Activated T-cell treated with anti-CD3 and anti-CD28 coated beads, Interleukin-2, amount 50 U/mL, for 1 hour (primary cell): ENCODE data around the gene POMC.
"Not testable (repeated sequence)": the region's sequence is repeated elsewhere in the genome, so short reads cannot be mapped to it uniquely, and the experiment has no call there.

Experiments
- DNase-seq: peaks from one replicate; pipeline ENCODE4 v3.0.0-alpha.2; 2020

The POMC gene

DNA sequence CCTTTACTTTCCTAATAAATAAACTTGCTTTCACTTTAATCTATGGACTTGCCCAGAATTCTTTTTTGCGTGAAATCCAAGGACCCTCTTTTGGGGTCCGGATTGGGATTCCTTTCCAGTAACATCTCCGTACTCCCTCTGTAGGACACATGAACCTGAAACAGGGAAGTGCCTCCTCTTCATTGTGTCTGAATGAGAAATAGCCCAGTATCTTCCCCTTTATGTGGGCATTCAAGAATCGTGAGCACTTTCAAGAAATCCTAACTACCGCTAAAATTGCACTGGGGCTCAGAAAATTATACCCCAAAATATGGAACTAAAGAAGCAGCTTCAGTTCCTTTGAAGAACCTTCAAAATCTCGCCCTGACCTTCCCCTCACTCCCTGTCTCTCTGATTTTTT is 7.8 kb upstream of the POMC start:
- DNase-seq, result no peak

DNA sequence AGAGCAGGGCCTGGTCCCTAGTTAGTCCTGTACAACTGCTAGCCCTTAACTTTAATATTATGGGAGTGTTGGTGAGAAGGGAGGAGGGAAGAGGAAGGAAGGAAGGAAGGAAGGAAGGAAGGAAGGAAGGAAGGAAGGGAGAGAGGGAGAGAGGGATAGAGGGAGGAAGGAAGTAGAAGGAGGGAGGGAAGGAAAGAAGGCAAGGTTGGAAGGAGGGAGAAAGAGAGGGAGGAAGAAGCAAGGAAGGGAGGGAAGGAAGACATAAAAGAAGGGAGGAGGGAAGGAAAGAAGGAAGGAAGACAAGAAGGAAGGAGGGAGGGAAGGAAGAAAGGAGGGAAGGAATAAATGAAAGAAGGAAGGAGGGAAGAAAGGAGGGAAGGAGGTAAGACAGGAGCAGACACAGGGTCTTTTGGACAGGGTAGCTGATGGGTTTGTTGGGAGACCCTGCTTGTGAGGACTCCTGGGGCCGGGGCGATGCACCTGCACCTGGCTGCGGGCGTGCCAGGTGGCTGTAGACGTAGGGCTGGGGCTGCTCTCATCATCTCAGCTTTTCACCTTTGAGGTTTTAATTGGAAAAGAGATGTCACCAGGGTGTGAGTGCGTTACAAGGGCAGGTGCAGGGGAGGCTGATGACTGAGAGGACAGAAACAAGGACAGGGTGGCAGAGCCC is 5.9 kb upstream of the POMC start:
- DNase-seq, result no peak

DNA sequence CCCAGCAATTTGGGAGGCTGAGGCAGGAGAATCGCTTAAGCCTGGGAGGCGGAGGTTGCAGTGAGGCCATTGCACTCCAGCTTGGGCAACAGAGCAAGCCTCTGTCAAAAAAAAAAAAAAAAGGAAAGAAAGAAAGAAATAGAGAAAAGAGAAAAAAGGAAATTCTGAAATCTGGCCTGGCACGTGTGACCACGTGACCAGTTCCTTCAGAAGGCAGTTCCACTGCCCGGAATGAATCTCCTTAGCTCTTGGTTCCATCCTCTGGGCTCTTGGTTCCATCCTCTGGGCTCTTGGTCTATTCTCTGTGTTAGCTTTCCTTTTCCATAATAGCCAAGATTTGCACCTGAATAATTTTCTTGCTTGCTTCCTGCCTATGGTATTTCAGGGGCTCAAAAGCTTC is 5.3 kb upstream of the POMC start:
- DNase-seq, result no peak

DNA sequence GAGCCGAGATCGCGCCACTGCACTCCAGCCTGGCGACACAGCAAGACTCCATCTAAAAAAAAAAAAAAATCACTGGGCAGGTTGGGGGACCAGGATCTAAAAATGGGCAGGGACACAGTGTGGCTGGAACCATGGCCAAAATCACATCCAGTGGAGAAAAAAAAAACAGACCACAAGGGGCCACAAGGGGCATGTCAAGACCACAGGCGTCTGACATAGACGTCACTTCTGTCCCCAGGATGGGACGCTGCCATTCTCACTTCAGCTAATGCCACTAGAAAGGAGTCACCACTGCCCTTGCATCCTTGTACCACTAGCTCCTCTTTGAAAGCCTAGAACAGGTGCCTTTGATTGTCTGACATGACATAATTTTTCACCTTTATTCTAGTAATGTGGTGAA is 2.5 kb upstream of the POMC start:
- DNase-seq, result no peak

DNA sequence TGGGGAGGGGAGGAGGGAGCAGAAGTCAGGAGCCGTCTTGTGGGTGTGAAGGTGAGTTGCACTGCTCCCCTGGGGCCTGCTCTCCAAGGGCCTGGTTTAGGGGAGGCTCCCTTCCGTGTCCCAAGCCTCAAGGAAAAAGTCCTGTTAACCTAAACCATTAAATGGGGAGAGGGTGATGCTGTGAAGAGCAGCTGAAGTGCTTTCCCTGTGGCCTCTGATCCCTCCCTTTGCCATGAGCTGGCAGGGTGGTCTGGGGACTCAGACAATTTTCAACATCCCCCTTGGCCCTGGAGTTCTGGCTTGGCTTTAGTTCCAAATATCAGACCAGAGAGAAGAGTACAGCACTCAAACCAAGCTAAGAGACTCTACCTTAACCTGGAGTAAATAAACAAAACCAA is 692 bp upstream of the POMC start:
- no peak for DNase-seq

DNA sequence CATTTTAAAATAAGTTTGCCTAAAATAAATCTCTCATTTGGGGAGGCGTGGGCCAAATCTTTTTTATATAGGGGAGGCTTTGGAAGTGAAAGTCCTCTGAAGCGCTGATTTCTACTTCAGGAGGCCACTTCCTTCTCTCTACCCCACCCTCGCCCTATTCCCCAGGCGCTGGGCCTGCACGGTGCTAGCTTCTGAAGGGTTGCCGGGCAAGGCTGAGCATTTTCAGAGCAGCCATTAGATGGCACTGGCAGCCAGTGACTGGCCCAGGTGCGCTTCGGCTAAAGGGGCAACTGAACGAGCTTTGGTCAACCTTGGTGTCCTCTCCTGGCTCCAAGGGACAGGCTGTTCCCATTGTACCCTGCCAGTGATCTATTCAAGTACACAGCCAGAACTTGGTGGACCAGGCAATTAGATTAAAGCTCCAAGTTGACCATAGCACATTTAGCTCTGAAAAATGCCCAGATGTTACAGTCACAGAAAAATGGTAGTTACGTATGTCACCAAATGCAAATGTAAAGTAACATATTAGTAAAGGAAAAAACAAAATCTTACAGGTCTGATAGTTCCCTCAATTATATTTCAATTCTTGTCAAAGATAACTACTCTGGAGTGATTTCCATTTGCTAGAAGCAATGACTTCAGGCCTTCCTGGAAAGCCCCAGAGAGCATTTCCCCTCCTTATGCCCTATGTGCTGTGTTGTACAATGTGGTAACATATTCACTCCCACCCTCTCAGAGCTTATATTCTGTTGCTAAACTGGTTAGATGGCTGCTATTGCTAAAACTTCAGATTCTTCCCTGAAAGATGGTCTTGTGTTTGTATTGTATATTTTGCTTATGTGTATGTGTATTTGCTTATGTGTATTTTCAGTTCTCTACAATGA is 2.1 kb downstream of the POMC start:
- DNase-seq, result peak; percentile 52

DNA sequence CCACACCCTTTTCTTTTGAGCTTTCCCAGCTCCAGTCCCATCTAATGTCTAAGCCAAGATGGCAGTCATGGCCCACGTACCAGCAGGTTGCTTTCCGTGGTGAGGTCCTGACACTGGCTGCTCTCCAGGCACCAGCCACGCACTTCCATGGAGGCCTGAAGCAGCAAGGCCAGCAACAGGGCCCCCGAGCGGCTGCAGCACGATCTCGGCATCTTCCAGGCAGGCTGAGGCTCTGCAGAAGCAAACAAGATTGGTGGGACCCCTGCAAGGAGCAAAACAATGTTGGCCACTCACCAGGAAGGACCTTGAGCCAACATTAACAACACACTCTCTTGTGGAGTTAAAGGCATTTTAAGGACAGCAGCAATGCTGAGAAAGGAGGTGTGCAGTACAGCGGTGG is 3.8 kb downstream of the POMC start:
- no peak for DNase-seq

DNA sequence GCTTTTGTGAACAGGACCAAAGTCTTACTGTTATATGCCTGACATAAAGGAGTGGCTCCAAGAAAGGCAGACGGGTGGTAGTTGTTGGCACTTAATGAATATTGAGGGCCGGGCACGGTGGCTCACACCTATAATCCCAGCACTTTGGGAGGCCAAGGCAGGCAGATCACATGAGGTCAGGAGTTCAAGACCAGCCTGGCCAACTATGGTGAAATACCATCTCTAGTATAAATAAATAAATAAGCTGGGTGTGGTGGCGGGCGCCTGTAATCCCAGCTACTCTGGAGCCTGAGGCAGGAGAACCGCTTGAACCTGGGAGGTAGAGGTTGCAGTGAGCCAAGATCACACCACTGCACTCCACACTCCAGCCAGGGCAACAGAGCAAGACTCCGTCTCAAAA is 6.3 kb downstream of the POMC start:
- not testable (repeated sequence) for DNase-seq

DNA sequence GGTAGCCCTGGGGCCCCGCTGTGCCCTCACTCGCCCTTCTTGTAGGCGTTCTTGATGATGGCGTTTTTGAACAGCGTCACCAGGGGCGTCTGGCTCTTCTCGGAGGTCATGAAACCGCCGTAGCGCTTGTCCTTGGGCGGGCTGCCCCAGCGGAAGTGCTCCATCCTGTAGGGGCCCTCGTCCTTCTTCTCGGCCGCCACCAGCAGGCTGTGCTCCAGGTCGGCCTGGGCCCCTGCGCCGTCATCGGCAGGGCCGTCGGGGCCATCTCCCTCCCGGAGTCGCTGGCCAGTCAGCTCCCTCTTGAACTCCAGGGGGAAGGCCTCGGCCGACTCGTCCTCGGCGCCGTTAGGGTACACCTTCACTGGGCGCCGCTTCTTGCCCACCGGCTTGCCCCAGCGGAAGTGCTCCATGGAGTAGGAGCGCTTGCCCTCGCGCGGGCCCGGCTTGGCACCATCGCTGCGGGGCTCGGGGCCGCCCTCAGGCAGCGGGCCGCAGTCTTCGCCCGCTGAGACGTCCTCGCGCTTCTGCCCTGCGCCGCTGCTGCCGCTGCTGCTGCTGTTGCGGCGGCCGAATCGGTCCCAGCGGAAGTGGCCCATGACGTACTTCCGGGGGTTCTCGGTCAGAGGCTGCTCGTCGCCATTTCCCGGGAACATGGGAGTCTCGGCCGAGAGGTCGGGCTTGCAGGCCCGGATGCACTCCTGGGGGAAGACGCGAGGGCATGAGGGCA is 7.2 kb downstream of the POMC start:
- peak; percentile 70 for DNase-seq

DNA sequence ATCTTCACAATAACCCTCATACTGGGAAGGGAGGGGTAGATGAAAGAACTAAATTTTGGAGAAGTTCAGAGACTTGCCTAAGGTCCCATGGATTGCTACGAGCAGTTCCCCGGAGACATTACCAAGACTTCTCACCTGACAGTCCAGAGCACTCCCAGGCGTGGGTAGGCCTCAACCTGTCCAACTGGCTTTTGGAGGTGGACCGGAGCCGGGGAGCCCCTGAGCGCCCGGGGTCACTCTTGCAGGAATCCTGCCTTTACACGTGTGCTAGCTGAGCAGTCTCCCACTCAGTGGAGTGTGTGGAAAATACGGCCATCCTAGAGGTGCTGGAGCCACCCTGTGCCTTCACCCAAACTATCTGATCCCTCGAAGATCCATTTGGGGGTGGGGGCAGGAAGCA is 8.0 kb downstream of the POMC start:
- DNase-seq, result no peak

DNA sequence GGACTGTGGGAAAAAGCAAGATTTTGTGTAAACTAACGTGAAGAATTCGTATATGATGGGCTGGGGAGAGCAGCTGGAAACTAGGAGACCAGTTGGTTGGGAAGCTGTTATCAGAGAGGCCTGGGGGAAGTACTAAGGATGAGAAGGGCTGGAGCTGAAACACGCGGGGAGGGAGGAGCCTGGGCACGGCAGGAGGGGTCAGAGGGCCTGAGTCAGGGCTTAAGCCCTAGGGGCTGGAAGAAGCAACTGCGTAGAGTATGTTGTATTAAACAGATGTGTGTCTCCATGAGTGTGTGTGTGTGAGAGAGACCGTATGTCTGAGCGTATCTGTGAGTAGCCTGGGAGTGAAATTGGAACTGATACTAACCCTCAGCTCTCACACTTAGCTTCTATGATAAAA is 8.4 kb downstream of the POMC start:
- no peak for DNase-seq

DNA sequence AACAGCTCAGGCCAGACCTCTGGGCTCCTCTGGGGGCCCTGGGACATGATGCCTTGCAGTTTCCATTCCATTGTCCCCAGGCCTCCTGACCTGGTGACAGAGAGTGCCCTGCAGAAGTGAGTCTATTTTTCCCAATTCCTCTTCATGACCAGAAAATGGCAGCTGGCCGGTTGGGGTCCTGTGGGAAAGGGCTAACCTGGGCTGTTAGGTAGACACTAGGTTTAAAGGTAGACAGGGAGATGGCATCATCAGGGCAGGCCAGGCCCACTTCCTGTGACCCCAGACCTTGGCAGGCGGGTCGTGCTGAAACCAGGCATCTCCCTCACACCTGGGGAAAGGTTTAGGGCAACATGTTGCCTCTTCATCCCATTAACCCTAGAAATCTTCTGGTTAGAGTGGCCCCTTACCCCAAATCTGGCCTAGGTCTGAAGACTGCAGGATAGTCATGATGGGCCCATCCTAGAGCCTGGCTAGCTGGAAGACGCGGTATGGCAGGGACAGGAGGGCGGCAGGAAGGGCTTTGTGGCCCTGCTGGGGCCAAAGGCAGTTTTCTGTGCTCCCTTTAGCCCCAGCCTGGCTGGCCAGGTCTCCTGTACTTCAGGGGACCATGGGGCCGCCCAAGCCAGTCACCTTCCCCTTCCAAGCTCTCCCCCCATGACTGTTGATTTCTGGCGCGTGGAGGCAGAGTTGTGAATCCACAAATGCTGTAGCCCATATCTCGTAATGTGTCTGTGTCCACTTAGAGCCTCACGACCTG is 10.1 kb downstream of the POMC start:
- no peak for DNase-seq

DNA sequence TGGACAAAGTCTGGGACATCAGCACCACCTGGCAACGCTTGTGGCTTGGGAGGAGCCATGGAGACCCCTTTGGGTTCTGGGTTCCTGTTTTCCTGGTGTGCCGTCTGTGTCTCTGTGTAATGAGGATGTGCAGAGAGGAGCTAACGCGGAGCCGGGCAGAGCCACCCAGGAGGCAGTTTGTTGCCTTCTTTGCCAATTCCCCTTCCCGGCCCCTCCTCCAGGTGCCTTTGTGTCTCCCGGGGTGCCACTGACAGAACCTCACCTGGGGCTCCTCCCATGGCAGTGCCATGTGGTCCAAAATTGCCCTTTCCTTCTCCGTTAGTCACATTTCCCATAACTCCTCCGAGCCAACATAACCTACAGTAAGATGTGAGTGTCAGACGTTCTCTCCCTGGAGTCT is 13.0 kb downstream of the POMC start:
- no peak for DNase-seq

DNA sequence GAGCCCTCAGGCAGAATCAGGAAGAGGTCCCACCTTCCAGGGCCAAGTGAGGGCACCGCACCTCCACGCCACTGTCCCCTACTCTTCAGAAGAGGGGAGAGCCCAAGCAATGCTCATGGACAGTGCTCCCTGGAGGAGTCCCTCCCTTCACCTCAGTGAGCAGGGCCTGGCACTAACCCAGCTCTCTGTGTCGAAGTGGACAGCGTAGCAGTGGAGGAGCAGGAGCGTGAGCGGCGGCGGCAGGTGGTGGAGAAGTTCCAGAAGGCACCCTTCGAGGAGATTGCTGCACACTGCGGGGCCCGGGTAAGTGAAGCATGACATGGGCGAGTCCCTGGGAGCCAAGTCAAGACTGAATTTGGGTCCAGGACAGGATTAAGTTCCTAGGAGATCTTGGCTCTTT is 16.7 kb downstream of the POMC start:
- DNase-seq, result no peak

DNA sequence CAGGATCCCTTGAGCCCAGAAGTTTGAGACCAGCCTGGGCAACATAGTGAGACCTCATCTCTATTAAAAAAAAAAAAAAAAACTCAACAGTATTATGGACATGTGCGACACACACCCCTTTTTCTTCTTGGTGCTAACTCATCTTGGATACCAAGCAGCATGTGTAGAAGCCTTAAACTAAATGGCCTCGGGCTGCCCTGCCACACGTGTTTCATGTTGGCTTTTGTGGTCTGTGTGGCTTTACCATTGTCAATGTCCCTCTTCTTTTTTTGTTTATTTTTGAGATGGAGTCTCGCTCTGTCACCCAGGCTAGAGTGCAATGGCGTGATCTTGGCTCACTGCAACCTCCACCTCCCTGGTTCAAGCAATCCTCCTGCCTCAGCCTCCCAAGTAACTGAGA is 17.4 kb downstream of the POMC start:
- not testable (repeated sequence) for DNase-seq

DNA sequence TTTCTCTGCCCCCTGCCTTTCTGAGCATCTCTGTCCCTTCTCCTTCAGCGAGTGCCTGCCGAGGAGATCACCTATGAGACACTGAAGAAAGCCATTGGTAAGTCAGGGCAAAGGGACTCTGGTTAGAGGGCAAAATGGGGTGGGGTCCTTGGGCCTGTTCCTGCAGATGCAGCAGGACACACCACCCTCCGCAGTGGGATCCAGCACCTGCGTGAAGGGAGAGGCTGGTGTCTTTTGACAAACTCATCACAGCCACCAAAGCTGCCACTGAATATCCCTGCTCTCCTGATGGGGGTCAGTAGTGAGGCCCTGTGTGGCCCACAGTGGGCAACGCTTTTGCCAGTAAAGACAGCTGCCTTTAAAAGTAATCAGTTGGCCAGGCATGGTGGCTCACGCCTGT is 18.7 kb downstream of the POMC start:
- DNase-seq, result no peak

DNA sequence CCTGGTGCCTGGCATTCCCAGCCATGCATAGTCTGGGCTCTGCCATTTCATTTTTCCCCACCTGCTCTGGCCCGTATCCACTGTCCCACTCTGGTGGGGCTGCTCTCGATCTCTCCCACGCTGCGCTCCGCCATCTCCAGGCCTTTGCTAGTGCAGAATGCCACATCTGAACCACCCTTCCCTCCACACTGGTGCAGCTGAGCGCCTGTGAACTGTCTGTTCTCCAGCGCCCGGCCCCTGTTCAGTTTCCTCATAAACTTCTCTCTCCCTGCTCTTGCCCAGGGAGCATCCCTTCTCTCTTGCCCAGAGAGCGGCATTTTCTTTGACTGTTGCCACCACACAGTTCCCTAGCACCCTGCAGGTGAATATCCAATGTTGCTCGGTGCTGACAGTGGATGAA is 21.5 kb downstream of the POMC start:
- no peak for DNase-seq

DNA sequence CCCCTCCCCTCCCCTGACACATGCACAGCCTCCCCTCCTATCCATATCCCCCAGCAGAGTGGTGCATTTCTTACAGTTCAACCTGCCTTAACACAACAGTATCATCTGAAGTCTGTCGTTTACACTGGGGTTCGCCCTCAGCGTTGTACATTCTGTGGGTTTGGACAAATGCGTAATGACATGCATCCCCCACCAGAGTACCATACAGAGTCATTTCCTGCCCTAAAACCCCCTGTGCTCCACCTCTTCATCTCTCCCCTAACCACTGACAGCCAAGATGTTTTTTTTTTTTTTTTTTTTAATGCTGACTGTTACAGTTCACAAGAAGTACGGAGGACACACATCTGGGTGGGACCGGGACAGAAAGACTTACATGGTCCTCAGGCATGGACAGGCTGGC is 22.6 kb downstream of the POMC start:
- no peak for DNase-seq

DNA sequence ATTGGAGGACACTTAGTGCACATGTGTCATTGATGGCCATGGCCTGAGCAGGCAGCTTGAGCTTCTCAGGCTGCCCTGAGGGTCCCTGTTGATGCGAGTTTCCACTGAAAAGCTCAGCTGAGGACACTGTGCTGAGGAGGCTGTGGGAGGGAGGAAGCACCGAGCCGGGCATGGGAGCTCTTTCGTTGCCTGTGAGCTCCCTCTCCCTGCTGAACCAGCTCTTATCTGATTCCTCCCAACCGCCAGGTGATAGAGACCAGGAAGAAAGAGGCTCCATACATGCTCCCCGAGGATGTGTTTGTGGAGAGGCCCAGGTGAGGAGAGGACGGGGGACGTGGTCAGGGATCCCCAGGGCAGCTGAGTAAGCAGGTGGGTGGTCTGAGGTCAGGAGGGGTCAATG is 27.3 kb downstream of the POMC start:
- DNase-seq, result no peak

DNA sequence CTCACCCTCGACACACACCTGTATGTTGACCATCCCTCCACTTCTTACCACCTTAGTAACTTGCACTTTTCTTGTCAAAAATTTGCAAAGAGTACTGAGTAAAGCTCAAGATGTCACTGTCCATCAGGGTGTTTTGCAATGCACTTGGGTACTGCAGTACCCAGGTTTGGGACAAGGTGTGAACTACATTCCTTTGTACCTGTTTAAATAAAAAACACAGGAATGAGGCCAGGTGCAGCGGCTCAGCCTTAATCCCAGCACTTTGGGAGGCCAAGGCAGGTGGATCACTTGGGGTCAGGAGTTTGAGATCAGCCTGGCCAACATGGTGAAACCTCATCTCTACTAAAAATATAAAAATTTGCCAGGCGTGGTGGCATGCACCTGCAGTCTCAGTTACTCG is 27.8 kb downstream of the POMC start:
- not testable (repeated sequence) for DNase-seq

DNA sequence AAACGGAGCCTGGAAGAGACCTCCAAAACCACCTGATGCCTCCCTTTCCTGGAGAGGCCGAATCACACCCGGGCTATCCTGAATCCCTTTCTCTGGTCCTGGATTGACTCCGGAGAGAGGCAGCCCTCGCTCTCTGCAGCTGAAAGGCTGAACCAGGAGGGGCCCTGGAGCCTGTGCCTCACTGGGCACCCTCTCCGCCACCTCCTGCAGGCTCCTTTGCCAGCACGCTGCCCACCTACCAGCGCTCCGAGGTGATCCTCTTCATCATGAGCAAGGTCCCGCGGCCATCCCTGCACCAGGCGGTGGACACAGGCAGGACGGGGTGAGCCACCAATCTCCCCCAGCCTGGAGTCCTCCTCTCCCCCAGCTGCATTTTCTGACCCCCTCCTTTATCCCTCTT is 35.7 kb downstream of the POMC start:
- DNase-seq, result no peak

DNA sequence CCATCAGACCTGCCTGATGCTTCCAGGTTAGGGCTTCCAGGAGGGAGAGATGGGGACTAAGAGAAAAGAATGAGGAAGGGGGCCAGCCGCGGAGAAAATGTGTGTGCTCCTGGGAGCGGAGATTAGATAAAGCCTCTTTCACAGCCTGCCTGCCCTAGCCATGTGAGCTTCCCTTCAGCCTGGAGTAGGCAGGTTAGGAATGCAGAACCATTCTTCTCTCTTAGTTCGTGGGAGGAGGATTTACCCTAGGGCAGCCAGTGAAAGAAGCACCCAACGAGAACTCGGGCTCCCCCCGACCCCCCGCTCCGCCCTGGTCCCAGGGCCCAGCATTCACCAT is 36.1 kb downstream of the POMC start:
- no peak for DNase-seq

DNA sequence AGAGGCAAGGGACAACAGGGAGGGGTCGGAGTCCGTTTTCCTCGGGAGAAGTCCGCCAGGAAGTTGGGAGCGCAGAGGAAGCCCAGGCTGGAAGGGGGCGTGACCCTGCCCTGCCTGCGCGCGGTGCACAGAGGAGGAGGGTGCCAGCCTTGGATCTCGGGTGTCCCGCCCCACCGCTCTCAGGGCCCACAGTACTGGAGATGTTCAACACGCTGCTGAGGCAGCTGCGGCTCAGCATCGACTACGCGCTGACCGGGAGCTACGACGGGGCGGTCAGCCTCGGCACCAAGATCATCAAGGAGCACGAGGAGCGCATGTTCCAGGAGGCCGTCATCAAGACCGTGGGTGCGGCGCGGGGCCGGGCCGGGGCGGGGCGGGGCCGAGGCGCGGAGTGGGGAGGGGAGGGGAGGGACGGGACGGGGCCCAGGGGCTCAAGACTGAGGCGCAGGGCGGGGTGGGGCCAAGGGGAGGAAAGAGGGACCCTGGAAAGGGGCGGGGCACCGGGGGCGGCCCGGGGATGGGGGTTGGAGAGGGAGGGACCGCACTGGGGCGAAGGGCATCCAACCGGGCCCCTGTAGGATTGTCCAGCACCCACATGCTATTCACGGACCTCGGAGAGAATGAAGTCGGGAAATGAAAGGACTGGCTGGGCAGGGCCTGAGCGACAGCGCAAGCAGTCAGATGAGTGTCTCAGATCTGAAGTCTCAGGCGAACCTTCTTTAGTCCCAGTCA is 36.6 kb downstream of the POMC start:
- DNase-seq, result no peak
